Fibroblast of pulmonary artery (primary cell): Measurements from ENCODE around the gene SNX13.
A peak's percentile ranks its signal among the peaks of the same experiment; 100 is the strongest.

Experiments used
- DNase-seq: peaks from one replicate; pipeline ENCODE4 v3.0.0-alpha.2; 2010; ENCODE audit warnings: low read depth
- H3K4me3 ChIP-seq: replicated peaks from 2 replicates; pipeline ENCODE4 v1.5.1; 2011; ENCODE audit warnings: low read depth, mild to moderate bottlenecking, control low read depth, low read length, moderate library complexity
- TF ChIP-seq, protein P1 (sequence below): IDR thresholded peaks from 2 replicates; pipeline ENCODE4 v1.5.1; 2011; ENCODE audit warnings: mild to moderate bottlenecking, control low read depth, low read length, inconsistent platforms; ENCODE audit errors: missing control alignments

Gene SNX13

GRCh38 chr7:17806631-17807030, 133.7 kb downstream of the SNX13 start:
- H3K4me3 ChIP-seq: no peak overlapping the region
- DNase-seq: no peak
- TF ChIP-seq, protein P1, sequence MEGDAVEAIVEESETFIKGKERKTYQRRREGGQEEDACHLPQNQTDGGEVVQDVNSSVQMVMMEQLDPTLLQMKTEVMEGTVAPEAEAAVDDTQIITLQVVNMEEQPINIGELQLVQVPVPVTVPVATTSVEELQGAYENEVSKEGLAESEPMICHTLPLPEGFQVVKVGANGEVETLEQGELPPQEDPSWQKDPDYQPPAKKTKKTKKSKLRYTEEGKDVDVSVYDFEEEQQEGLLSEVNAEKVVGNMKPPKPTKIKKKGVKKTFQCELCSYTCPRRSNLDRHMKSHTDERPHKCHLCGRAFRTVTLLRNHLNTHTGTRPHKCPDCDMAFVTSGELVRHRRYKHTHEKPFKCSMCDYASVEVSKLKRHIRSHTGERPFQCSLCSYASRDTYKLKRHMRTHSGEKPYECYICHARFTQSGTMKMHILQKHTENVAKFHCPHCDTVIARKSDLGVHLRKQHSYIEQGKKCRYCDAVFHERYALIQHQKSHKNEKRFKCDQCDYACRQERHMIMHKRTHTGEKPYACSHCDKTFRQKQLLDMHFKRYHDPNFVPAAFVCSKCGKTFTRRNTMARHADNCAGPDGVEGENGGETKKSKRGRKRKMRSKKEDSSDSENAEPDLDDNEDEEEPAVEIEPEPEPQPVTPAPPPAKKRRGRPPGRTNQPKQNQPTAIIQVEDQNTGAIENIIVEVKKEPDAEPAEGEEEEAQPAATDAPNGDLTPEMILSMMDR: no peak

DNA sequence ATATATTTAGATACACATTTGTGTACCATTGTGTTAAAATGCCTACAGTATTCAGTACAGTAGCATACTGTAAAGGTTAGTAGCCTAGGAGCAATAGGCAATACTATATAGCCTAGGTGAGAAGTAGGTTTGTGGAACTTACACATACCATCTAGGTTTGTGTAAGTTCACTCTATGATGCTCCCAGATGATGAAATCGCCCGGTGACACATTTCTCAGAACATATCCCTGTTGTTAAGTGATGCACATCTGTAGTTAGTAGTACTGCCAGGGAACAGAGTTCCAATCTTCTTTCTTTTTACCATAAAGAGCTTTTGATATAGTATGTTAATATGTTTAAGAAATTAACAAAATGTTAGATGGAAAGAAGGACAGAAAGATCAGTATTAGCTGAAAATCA, 138.2 kb downstream of the SNX13 start:
- DNase-seq: peak; percentile 22
- no peak overlapping the region for H3K4me3 ChIP-seq
- TF ChIP-seq, protein P1: no peak

- TF ChIP-seq, protein P1: no peak
Measured at GRCh38 chr7:17792075-17792936, 148.0 kb downstream of the SNX13 start.

GRCh38 chr7:17787257-17787656, 153.0 kb downstream of the SNX13 start:
- no peak for DNase-seq
- TF ChIP-seq, protein P1: no peak
- no peak overlapping the region for H3K4me3 ChIP-seq

More at GRCh38 chr7:17792075-17792936, 148.0 kb downstream of the SNX13 start:
- H3K4me3 ChIP-seq: no peak overlapping the region
- no peak for DNase-seq

- no peak for DNase-seq
- TF ChIP-seq, protein P1: no peak
- no peak overlapping the region for H3K4me3 ChIP-seq
Measured at GRCh38 chr7:17786314-17786852, 153.9 kb downstream of the SNX13 start.

DNA sequence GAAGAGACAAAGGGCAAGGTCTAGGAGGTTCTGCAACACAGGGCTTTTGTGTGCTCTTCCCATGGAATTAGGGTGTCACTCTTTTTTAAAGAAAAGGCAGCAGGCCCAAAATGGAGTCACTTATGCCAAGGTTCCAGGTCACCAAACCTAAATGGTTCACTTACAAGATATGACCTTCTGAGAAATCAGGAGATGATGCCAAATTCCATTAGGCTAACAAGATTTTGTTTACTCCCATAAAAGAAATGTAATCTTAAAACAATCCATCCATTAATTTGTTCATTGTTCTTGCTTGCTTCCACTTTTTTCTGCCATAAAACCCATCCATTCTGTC, 158.1 kb downstream of the SNX13 start:
- H3K4me3 ChIP-seq: no peak overlapping the region
- TF ChIP-seq, protein P1: no peak
- no peak for DNase-seq
